Psoas muscle (tissue), 8 donors: ENCODE data around the gene TMUB1. TPM values are rescaled to one million over a fixed set of nuclear protein-coding genes. Genes with fewer than 3 reads are reported as not detected.

Experiments used
- ATAC-seq, 4 donors: fragments of 200-7000 bp; cut with Tn5 transposase; one replicate each; pipeline ENCODE4 v1.9.1; 2020; ENCODE audit warnings: moderate library complexity in 3 of 4, mild to moderate bottlenecking in 2 of 4
- DNase-seq, 2 donors: peaks; one replicate each; pipeline ENCODE4 v3.0.0-alpha.2; 2020
- H3K27ac ChIP-seq: fragments of 200-600 bp; one replicate; pipeline ENCODE4 v1.8.0; 2022
- H3K27me3 ChIP-seq, 3 donors: fragments of 200-600 bp in 1 of 3; one replicate each; pipeline versions ENCODE4 v1.6.1 to v1.8.0; 2013 to 2022; ENCODE audit warnings: low read length in 2 of 3, mild to moderate bottlenecking in 2 of 3, moderate library complexity in 1 of 3; ENCODE audit not compliant: insufficient read depth in 3 of 3
- H3K36me3 ChIP-seq, 2 donors: fragments of 200-600 bp in 1 of 2; one replicate each; pipeline versions ENCODE4 v1.6.1 to v1.8.0; 2013 to 2022; ENCODE audit warnings: low read depth in 1 of 2, mild to moderate bottlenecking in 1 of 2, moderate library complexity in 1 of 2; ENCODE audit not compliant: insufficient read depth in 1 of 2
- H3K4me1 ChIP-seq: fragments of 200-600 bp; one replicate; pipeline ENCODE4 v1.8.0; 2022
- H3K4me3 ChIP-seq: fragments of 200-600 bp; one replicate; pipeline ENCODE4 v1.8.0; 2022; ENCODE audit warnings: mild to moderate bottlenecking
- H3K9me3 ChIP-seq: fragments of 200-600 bp; one replicate; pipeline ENCODE4 v1.8.0; 2022
- CTCF ChIP-seq: fragments of 200-600 bp; IDR thresholded peaks from one replicate; pipeline ENCODE4 v1.8.0; 2022; ENCODE audit warnings: antibody characterized with exemption
- whole genome bisulfite sequencing, 3 donors: extraction: QIAGEN DNeasy Blood & Tissue Kit; methylation state at CpG; one replicate each; pipeline versions ENCODE4 v1.1.6 to v1.1.7; 2013; 5-methylcytosine and 5-hydroxymethylcytosine counted together
- intact Hi-C, 2 donors: fragments of 100-400 bp; cut with DNase I; formaldehyde crosslinking; loops; one replicate each; pipeline versions ENCODE4 v1.11.0 to v1.14.2; 2022
- polyA plus RNA-seq, 3 donors: library from polyadenylated mRNA; stranded (reverse); fragments of 200-250 nt; gene quantifications; one replicate each; pipeline ENCODE4 v1.2.3, GENCODE V29; 2013
- total RNA-seq, 4 donors: library from RNA; stranded (reverse); fragmentation: NEBNext Ultra II Directional in 2 of 4; extraction: Animal tissue kit (Norgen Biotek cat#: 25700) in 2 of 4; gene quantifications; one replicate each; pipeline versions ENCODE4 v1.2.1 to v1.2.4, GENCODE V29; 2021 to 2023
- donor health status: healthy with polysubstance abuse.
- donor health status: DM: no; HTN: no; CAD: no; lungs with moderate emphysema.
- donor health status: Bipolar disorder and iron deficiency.
- donor health status: healthy.
- donor health status: DM: yes; HTN: yes; CAD: no.
- donor health status: DM: no; HTN: no; CAD: no.
- donor health status: DM: no; HTN: no; CAD: no.
- donor health status: DM: yes; HTN: yes; CAD: no.

Gene TMUB1
- total and polyA plus RNA-seq, 7 donors, result 41.7 to 121 (median 55.5) TPM

- peaks cover 0 to 6% of the 10 kb centered on the region in 2 donors for H3K36me3 ChIP-seq
- peak; percentile 75 to 82 for DNase-seq
- no peaks in the 10 kb centered on the region for H3K27me3 ChIP-seq
- ATAC-seq, result peak; percentile 63 to 77 (median 70)
- intact Hi-C loops, result loop anchor here in 1 of 2 donors (2.0 kb wide), 1 partner anchor 23 kb away; no protein-coding TSS in a partner anchor
- H3K4me1 ChIP-seq, result peaks cover 33% of the 10 kb centered on the region
- peak overlapping the region; percentile 86 for H3K4me3 ChIP-seq
- H3K27ac ChIP-seq, result peak overlapping the region; percentile 84
- TF ChIP-seq CTCF, result peak; percentile 29
- 1 to 5% (median 2%) methylated on average over 38 to 70 of the region's 70 CpGs for WGBS, 3 donors
- H3K9me3 ChIP-seq, result no peaks in the 10 kb centered on the region
These were observed 4.1 kb upstream of the TMUB1 start for GRCh38 chr7:151087245-151088018.

- Histone ChIP-seq H3K27me3 (no peaks in the 10 kb centered on the region), H3K4me3 (peak overlapping the region; percentile 86), H3K27ac (peak overlapping the region; percentile 84), H3K9me3 (no peaks in the 10 kb centered on the region), H3K4me1 (peaks cover 39% of the 10 kb centered on the region), H3K36me3 (no peaks in the 10 kb centered on the region)
- WGBS, 3 donors, result 0 to 1% (median 0%) methylated on average over 28 to 48 of the region's 56 CpGs
- peak in 1 of 2 donors; percentile 41 for DNase-seq
- no peak for TF ChIP-seq CTCF
- ATAC-seq, result no peak
- intact Hi-C loops, result no loop called here
These were observed 3.5 kb upstream of the TMUB1 start for GRCh38 chr7:151086802-151087244.

GRCh38 chr7:151085691-151086620, 2.7 kb upstream of the TMUB1 start, which contains the start of gene AGAP3:
Gene AGAP3, plus strand, starts transcription at chr7:151086475. Its CDS starts 267 bp downstream, at chr7:151086742.
- Histone ChIP-seq H3K4me1 (peaks cover 48% of the 10 kb centered on the region), H3K9me3 (no peaks in the 10 kb centered on the region), H3K4me3 (peak within 1 kb of the TSS; percentile 86), H3K27ac (peak within 1 kb of the TSS; percentile 84), H3K36me3 (no peaks in the 10 kb centered on the region), H3K27me3 (no peaks in the 10 kb centered on the region)
- intact Hi-C loops, result no loop called here
- ATAC-seq (peak; percentile 70 to 73 (median 72)), DNase-seq (peak; percentile 92 to 93)
- TF ChIP-seq CTCF, result no peak
- WGBS, 3 donors, result 0 to 1% (median 1%) methylated on average over 34 to 84 of the region's 84 CpGs

GRCh38 chr7:151085329-151085690, 2.0 kb upstream of the TMUB1 start:
- H3K27ac ChIP-seq, result peak overlapping the region; percentile 78
- DNase-seq, result peak in 1 of 2 donors; percentile 13
- no peaks in the 10 kb centered on the region for H3K27me3 ChIP-seq
- no peaks in the 10 kb centered on the region for H3K9me3 ChIP-seq
- no peak for ATAC-seq
- peak overlapping the region; percentile 86 for H3K4me3 ChIP-seq
- H3K4me1 ChIP-seq, result peaks cover 48% of the 10 kb centered on the region
- no peak for TF ChIP-seq CTCF
- intact Hi-C loops, result no loop called here
- H3K36me3 ChIP-seq, result no peaks in the 10 kb centered on the region
- WGBS, 3 donors, result 23 to 37% (median 28%) methylated on average over 5 of the region's 5 CpGs
